ENCODE measurements around the gene CECR2. TPM values are rescaled to one million over a fixed set of nuclear protein-coding genes. Genes with fewer than 3 reads are reported as not detected.

CECR2 gene
- total RNA-seq, 3 donors from 2014 or later, result 0.32 to 0.66 (median 0.44) TPM

DNA sequence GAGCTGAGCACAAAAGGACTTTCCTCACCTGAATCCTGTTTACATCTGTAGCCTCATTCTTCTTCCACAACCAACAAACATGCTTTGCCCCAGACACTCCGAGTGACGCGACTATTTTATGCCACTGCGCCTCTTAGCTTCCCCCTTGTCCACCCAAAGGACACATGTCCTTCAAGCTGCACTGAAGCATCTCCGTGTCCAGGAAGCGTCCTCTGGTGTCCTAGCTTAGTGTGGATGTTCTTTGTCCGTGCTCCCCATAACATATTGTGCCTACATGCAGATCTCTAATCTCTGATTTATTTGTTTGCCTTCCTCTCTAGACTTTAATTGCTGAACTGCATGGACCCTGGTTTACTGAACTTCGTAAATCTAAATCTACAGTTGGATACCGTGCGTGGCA is 20.1 kb upstream of the CECR2 start:
- no peak overlapping the region for H3K27ac ChIP-seq
- no peaks in the 10 kb centered on the region for H3K4me1 ChIP-seq
- no peaks in the 10 kb centered on the region for H3K27me3 ChIP-seq
- TF ChIP-seq POLR2AphosphoS5 (IDR thresholded peaks at IDR 0.05) (no peak), POLR2A (IDR thresholded peaks at IDR 0.05) (no peak), CTCF (IDR thresholded peaks at IDR 0.05) (no peak)
- DNase-seq (ENCODE audit: low spot score in 2 of 2), result no peak
- H3K4me3 ChIP-seq, result no peak overlapping the region
- intact Hi-C loops (cut with DNase I; ENCODE audit: low total_unique reads), result loop anchor here (10.0 kb wide), 1 partner anchor 126 kb away; no protein-coding TSS in a partner anchor
- no peaks in the 10 kb centered on the region for H3K9me3 ChIP-seq
- no peaks in the 10 kb centered on the region for H3K36me3 ChIP-seq

DNA sequence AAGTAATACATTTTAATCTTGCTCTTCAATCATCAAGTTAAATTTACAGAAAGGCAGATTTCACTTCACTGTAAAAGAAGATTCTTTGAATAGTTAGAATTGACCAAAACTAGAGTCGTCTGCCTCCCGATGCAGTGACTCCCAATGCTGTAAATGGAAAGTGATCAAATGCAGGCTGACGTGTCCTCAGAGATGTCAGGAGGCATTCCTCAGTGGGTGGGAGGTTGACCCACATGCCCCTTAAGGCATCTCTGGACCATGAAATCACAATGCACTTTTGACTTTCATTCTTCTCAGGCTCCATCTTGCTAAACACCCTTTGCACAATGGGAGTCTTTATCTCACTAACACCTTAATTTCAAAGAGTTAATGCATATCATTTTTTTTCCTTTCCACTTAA is 19.0 kb upstream of the CECR2 start:
- no peak for DNase-seq (ENCODE audit: low spot score in 2 of 2)
- TF ChIP-seq POLR2AphosphoS5 (IDR thresholded peaks at IDR 0.05), result no peak
- TF ChIP-seq POLR2A (IDR thresholded peaks at IDR 0.05), result no peak
- TF ChIP-seq CTCF (IDR thresholded peaks at IDR 0.05), result no peak
- Histone ChIP-seq H3K4me1 (no peaks in the 10 kb centered on the region), H3K4me3 (no peak overlapping the region), H3K36me3 (no peaks in the 10 kb centered on the region), H3K9me3 (no peaks in the 10 kb centered on the region), H3K27me3 (no peaks in the 10 kb centered on the region), H3K27ac (no peak overlapping the region)
- intact Hi-C loops (cut with DNase I; ENCODE audit: low total_unique reads), result no loop called here

- Histone ChIP-seq H3K9me3 (no peaks in the 10 kb centered on the region), H3K27me3 (no peaks in the 10 kb centered on the region), H3K27ac (no peak overlapping the region), H3K4me3 (no peak overlapping the region), H3K4me1 (no peaks in the 10 kb centered on the region), H3K36me3 (no peaks in the 10 kb centered on the region)
- intact Hi-C loops (cut with DNase I; ENCODE audit: low total_unique reads), result no loop called here
- TF ChIP-seq POLR2AphosphoS5 (IDR thresholded peaks at IDR 0.05) (no peak), POLR2A (IDR thresholded peaks at IDR 0.05) (no peak), CTCF (IDR thresholded peaks at IDR 0.05) (no peak)
- DNase-seq (ENCODE audit: low spot score in 2 of 2), result no peak
Observed at GRCh38 chr22:17352798-17353197, 16.5 kb upstream of the CECR2 start.

DNA sequence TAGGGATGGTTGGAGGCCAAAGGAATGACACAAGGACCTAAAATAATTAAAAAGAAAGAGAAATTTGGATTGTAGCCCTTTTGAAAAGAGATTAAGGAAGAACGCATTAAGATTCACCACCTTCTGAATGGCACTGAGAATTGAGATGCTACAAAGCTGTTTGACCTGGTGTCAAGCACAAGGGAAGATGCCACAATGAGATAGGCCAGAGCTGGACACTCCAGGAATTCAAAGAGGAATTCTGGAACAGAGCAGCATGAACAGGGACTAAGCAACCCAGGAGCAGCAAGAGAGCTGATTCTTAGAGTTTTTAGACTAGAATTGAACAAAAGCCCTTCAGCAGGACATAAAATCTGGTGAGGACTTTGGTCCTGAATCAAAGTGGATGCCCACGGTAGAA is 11.6 kb upstream of the CECR2 start:
- TF ChIP-seq CTCF (IDR thresholded peaks at IDR 0.05), result no peak
- TF ChIP-seq POLR2A (IDR thresholded peaks at IDR 0.05), result no peak
- no peak for TF ChIP-seq POLR2AphosphoS5 (IDR thresholded peaks at IDR 0.05)
- no peaks in the 10 kb centered on the region for H3K36me3 ChIP-seq

GRCh38 chr22:17358415-17358814 is 10.8 kb upstream of the CECR2 start:
- H3K27me3 ChIP-seq, result no peaks in the 10 kb centered on the region
- TF ChIP-seq POLR2A (IDR thresholded peaks at IDR 0.05), result no peak
- TF ChIP-seq POLR2AphosphoS5 (IDR thresholded peaks at IDR 0.05), result no peak
- no peak for TF ChIP-seq CTCF (IDR thresholded peaks at IDR 0.05)
- H3K9me3 ChIP-seq, result no peaks in the 10 kb centered on the region
- no peak overlapping the region for H3K27ac ChIP-seq
- no peak for DNase-seq (ENCODE audit: low spot score in 2 of 2)
- H3K4me3 ChIP-seq, result no peak overlapping the region
- no peaks in the 10 kb centered on the region for H3K36me3 ChIP-seq
- intact Hi-C loops (cut with DNase I; ENCODE audit: low total_unique reads), result no loop called here
- H3K4me1 ChIP-seq, result no peaks in the 10 kb centered on the region

More for the DNA sequence above, 11.6 kb upstream of the CECR2 start:
- Histone ChIP-seq H3K4me3 (no peak overlapping the region), H3K27ac (no peak overlapping the region), H3K4me1 (no peaks in the 10 kb centered on the region), H3K27me3 (no peaks in the 10 kb centered on the region), H3K9me3 (no peaks in the 10 kb centered on the region)
- intact Hi-C loops (cut with DNase I; ENCODE audit: low total_unique reads), result no loop called here
- DNase-seq (ENCODE audit: low spot score in 2 of 2), result no peak

All from breast epithelium (tissue), 4 donors.